ENCODE data around the gene WDR20.

DNA sequence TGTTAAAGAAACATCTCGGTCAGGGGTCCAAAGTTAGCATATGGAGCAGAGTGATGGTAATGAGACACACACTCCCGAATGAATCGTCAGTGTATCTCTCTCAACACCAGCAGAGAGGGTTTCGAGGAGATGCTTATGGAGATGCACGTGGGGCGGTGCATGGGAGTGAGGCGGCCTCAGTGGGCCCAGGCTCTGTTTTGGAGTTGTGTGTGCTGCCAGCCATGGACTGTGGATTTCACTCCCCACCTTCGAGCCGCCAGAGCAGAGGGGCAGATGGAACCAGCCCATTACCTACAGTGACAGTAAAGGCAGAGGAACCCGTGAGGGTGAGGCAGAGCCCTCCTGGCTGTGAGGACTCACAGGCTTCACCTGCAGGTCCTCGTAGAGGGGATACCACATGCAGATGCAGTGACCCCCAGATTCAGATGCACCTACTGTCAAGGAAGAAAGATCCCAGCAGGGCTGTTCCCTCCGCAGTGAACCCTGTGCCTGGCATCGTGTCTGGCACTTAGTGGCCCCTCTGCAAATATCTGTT lies 68.2 kb downstream of the WDR20 start:
- TF ChIP-seq, protein P1, sequence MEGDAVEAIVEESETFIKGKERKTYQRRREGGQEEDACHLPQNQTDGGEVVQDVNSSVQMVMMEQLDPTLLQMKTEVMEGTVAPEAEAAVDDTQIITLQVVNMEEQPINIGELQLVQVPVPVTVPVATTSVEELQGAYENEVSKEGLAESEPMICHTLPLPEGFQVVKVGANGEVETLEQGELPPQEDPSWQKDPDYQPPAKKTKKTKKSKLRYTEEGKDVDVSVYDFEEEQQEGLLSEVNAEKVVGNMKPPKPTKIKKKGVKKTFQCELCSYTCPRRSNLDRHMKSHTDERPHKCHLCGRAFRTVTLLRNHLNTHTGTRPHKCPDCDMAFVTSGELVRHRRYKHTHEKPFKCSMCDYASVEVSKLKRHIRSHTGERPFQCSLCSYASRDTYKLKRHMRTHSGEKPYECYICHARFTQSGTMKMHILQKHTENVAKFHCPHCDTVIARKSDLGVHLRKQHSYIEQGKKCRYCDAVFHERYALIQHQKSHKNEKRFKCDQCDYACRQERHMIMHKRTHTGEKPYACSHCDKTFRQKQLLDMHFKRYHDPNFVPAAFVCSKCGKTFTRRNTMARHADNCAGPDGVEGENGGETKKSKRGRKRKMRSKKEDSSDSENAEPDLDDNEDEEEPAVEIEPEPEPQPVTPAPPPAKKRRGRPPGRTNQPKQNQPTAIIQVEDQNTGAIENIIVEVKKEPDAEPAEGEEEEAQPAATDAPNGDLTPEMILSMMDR (IDR thresholded peaks at IDR 0.05) = no peak
- TF ChIP-seq RELA (CRISPR knock-in tag; IDR thresholded peaks at IDR 0.05; ENCODE audit: borderline replicate concordance) = no peak
- TF ChIP-seq, protein P2, sequence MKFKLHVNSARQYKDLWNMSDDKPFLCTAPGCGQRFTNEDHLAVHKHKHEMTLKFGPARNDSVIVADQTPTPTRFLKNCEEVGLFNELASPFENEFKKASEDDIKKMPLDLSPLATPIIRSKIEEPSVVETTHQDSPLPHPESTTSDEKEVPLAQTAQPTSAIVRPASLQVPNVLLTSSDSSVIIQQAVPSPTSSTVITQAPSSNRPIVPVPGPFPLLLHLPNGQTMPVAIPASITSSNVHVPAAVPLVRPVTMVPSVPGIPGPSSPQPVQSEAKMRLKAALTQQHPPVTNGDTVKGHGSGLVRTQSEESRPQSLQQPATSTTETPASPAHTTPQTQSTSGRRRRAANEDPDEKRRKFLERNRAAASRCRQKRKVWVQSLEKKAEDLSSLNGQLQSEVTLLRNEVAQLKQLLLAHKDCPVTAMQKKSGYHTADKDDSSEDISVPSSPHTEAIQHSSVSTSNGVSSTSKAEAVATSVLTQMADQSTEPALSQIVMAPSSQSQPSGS (CRISPR knock-in tag; IDR thresholded peaks at IDR 0.05; ENCODE audit: borderline replicate concordance, low read depth) = no peak
- TF ChIP-seq, protein P3, sequence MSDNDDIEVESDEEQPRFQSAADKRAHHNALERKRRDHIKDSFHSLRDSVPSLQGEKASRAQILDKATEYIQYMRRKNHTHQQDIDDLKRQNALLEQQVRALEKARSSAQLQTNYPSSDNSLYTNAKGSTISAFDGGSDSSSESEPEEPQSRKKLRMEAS (CRISPR knock-in tag; IDR thresholded peaks at IDR 0.05) = no peak
- TF ChIP-seq, protein P4, sequence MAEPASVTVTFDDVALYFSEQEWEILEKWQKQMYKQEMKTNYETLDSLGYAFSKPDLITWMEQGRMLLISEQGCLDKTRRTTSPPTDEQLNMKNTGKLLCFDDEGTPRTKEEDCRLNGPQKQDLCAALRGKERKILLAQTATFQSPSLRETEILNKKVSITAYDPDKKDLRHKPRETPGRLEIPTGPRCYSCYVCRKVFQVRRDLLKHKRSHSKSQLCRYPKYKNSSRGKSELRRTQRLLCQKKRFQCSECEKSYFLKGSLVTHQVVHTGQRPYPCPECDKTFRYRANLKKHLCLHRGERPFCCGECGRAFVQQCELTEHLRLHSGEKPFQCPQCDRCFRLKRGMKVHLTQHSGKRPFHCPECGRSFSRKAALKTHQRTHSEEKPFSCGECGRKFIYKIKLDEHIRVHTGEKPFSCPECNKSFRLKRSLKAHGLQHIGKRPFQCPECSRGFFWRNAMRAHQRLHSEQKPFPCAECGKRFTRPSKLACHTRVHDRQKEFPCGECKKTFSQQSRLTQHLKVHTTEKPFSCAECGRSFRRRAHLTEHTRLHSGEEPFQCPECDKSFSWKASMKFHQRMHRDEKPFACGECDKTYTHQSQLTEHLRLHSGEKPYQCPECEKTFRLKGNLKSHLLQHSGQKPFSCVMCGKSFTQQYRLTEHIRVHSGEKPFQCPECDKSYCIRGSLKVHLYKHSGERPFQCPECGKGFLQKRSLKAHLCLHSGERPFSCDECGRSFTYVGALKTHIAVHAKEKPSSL (CRISPR knock-in tag; conservative IDR thresholded peaks at IDR 0.05) = no peak

Data from WTC11 (cell line).